Activated CD4-positive, alpha-beta T cell treated with anti-CD3 and anti-CD28 coated beads, Interleukin-2, Interleukin-6, amounts not matched to agents 100 ng/mL and 50 ng/mL, durations not matched to agents 16 hours and 8 hours (primary cell): ENCODE results near the gene AUNIP.
"Not testable (repeated sequence)": the region's sequence is repeated elsewhere in the genome, so short reads cannot be mapped to it uniquely, and the experiment has no call there.

Source experiments
- DNase-seq: peaks from one replicate; pipeline ENCODE4 v3.0.0-alpha.2; 2020

The AUNIP gene

DNA sequence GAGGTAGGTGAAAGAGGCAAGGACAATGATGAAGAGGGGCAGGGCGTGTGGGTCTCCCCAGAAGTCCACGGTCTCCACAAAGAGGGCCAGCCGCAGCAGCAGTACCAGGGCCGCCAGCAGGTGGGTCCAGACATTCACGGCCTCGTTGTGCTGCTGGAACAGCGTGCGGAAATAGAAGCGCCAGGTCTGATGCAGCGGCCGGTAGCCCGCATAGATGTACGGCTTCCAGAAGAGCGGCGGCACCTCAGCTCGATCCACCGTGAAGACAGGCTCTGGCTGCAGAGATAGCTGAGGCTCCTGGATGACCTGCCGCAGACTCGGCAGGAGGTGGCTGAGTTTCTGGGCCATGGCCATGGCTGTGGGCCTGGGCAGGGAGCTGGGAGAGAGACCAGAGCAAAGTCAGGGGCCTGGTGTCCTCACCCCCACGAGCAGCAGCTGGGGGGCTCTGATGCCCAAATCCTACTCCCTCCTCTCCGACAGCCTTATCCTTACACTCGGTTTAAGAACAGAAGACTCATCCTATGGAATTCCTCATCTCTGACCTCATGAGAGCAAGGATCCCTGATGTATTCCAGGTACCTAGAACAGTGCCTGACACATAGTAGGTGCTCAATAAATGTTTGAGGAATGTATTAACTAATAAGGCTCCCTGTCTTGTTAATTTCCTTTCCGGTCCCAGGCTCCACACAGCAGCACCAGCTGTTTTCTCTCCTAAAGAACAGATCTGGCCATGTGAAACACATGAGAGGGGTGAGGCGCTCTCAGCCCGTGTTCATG lies 4.4 kb upstream of the AUNIP start:
- DNase-seq = no peak

DNA sequence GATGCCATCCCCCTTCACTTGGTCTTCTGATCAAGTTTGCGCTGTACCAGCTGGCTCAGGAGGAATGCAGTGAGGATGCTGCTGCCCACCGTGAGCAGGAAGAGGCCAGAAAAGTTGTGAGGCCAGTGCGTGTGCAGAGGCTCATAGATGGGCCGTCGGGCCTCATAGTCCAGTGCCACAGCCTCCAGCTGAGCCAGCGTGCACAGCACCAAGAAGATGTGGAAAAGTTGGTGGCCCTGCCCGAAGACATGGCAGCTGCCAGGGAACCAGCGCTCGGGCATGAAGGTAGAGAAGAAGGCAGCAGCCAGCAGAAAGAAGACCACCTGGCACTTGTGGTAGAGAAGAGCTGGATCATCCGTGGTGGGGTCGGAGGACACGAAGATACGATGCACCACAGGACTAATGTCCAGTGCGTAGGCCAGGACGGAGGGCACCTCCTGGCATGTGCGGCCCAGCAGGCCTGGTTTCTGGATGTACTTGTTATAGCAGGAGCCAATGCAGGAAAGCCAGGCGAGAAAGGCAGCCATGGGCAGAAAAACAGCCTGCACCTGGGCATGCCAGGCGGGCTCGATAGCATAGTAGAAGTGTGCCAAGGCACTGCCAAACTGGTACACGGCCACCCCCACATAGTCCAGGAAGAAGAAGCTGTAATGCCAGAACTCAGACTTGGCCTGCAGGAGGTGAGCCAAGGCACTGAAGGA lies 3.7 kb upstream of the AUNIP start:
- no peak for DNase-seq

DNA sequence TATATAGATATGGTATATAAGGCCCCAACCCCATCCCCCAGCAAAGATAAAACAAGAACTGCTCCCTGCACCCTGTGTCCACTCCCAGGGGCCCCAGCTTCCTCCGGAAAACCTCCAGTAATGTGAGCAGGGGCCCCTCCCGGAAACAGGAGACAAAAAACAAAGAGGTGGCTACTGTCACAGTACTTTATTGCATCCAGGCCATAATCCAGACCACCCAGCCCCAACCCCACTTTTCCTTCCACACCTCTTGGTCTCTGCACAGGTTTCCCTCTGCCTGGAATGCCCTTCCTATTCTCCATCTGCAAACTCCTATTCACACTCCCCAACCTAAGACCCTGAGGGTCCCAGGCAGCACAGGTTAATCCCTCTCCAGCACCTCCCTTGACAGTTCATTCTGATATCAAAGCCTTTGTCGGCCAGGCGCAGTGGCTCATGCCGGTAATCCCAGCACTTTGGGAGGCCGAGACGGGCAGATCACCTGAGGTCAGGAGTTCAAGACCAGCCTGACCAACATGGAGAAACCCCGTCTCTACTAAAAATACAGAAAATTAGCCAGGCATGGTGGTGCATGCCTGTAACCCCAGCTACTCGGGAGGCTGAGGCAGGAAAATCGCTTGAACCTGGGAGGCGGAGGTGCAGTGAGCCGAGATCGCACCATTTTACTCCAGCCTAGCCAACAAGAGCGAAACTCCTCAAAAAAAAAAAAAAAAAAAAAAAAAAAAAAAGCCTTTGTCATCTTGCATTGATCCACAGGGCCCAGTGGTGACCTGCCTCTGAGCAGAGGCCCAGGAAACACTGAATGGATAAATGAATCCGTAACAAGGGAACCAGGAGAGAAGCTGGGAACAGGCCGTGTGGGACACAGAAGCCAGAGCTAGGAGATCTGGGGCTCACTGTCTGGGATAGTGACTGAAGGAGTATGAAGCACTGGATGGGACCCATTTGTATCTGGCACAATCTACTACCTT lies 2.3 kb upstream of the AUNIP start:
- no peak for DNase-seq

DNA sequence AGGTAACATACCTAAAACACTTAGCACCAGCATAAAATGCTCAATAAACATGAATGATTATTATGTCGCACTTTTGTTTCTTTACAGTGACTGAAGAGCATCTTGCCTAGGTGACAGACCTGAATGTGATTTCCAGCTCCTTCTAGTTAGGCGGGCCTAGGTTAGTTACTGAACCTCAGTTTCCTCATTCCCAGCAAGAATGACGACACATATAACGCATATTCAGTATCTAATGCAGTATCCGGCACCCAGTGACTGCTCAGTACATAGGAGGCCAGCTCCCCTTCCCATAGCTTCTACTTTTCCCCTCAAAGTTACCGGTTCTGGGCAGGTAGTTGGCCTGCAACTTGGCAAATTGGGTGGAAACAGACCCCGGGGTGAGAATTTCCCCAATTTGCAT lies 763 bp downstream of the AUNIP start:
- DNase-seq = no peak

DNA sequence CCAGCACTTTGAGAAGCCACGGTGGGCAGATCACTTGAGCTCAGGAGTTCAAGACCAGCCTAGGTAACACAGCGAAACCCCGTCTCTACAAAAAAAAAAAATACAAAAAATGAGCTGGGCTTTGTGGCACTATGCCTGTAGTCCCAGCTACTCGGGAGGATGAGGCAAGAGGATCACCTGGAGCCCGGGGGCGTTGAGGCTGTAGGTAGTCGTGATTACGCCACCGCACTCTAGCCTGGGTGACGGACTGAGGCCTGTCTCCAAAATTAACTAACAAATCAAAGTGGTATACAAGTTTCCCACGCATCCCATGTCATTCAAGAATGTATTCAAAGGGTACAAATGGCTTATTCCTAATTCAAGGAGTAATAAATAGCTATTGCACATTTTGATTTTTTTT lies 2.4 kb downstream of the AUNIP start:
- DNase-seq = no peak

DNA sequence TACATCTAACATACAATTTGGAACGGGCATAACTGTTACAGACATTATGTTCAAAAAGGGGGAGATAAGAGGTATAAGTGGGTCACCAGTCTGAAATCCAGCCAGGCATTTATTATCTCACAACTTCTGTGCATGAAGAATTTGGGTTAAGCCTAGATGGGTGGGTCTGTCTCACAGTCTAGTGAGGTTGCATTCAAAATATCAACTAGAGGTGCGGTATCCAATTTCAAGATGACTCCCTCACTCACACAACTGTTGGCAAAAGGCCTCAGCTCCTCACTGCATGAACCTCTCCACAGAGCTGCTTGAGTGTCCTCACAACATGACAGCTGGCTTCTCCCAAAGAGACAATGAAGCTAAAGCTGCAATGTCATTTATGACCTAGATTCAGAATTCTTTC lies 4.7 kb downstream of the AUNIP start:
- no peak for DNase-seq

DNA sequence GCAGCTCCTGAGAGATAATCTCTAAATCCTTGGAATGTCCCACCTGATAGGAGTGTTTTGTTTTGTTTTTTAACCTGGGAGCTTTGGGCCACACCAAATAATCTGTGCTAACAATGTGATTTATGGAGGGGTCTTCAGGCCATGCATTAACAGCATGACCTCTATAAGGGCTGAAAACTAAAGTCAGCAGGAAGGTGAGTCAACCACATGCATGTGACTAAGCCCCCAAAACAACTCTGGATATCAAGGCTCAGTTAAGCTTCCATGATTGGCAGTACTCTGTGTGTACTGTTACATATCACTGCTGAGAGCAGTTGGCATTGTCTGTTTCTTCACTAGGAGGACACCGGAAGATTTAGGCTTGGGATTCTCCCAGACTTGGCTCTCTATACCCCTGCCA lies 10.7 kb downstream of the AUNIP start:
- DNase-seq = no peak

DNA sequence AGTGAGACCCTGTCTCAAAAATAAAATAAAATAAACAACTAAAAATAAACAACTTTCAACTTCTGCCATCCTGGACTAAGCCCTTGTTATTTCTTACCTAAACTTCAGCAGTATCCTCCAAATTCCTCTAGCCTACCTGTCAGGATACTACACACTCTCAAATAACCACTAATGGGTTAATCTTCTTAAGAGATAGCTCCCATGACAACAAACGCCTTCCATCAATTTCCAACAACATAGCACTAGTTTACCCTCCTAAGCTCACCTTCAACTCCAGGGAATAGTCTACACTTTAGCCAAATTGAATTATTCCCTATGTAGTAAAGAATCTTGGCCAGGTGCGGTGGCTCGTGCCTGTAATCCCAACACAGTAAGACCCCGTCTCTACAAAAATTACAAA lies 11.3 kb downstream of the AUNIP start:
- DNase-seq = no peak

DNA sequence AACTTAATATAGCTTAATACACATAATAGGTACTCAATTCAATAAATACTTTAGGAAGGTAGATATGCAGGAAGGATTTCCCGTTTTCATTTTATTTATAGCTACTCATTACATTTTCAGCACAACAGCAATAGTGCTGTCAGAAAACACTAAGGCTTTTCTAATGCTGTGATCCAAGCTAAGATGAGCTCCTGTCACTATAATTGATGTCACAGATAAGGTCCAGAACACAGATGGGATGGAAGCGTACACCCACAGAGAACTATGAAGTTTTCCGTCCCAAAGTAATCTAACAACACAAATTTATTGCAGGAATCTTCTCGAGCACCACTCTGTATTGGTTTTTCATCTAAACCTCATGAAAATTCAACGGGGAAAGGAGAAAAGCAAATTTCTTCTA lies 13.6 kb downstream of the AUNIP start:
- DNase-seq = no peak

DNA sequence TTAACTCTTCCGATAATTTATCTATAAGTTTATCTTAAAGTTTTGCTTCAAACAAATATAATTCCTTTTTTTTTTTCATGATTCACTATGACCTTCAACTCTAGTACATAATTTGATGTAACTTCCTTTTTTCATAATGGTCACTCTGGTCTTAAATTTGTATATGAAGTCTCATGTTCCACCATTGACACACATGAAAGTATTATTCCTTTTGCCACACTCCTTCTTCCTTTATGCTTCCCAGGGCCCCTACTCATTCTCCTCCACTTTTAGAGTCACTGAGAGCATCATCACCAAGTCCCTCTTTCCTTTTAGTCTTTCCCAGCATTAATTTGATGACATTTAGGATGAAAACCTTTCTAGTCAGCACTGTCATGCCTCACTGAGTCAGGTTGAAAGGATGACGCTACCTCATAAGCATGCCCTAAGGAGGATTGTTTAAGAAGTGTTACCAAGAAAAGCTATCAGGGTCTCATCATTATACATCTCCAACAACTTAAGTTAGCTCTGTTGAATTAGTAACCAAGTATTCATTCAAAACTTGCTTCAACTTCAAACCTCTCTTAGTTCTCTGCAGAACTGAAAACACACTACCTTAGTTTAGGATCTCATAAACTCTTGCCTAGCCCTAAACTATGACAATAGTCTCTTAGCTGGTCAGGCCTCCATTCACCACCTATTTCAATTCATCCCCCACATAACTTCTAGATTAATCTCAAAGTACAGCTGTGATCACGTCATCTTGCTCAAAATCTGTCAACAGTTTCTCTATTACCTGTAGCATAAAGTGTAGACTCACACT lies 14.5 kb downstream of the AUNIP start:
- DNase-seq = no peak

DNA sequence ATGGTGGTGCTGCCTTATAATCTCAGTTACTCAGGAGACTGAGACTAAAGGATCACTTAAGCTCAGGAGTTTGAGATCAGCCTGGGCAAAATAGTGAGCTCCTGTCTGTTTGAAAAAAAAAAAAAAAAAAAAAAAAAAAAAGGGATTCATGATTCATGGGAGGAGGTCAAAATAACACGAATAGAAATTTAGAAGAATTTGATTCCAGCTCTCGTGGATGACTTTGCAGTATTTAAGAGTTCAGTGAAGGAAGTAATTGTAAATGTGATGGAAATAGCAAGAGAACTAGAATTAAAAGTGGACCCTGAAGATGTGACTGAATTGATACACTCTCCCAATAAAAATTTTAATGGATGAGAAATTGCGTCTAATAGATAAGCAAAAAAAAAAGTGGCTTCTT lies 15.8 kb downstream of the AUNIP start:
- no peak for DNase-seq

DNA sequence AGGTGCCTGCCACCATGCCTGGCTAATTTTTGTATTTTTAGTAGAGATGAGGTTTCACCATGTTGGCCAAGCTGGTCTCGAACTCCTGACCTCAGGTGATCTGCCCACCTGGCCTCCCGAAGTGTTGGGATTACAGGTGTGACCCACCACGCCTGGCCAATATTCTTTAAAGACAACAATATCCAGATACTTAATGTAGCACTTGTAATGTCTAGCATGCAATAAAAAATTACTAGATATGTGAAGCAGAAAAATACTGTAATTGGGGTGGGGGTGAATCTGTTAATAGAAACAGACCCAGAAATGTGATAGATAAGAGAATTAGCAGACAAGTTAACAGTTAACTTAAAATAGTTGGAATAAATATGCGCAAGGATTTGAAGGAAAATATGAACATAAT lies 19.4 kb downstream of the AUNIP start:
- not testable (repeated sequence) for DNase-seq

DNA sequence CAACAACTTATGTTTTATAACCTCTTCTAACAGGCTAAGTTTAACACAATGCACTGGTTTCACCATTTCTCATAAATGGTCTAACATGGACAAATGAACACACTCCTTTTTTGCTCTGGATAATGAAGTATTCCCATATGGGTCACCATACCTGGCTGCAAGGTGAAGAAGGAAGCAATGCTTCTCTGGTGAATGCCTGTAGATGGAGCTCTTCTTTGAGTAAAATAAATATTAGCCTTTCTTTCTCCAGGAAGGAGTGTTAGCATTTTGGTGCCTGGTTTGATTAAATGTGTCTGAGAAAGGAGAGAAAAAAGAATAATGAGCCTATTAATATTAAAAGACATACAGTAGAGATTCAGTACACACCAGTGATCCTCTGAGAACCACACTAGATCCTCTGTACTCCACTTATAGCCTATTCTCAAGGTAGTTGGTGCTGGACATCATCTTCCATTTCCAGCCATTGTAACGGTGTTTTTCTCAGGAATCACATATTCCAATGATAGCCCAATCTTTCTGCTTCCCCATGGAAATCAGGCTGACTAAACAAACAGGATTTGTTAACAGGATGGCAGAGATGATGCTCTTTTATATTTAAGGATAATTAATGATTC lies 21.9 kb downstream of the AUNIP start:
- no peak for DNase-seq

DNA sequence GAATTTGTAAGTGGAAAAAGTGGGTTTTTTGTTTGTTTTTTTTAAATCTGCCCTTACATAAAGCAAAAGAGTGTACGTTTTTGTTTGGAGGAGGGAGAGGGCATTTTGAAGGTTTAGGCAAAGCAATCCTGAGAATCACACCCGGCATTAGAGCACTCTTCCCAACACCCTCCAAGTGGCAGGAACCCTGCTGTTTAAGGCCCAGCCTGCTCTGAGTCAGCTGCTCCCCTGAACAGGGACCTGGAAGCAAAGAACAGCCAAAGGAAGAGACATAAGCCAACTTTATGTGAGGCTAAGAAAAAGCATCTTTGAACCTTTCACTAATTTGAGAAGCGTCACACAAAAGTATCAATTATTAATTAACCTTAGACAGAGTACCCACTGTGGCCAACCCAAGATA lies 22.6 kb downstream of the AUNIP start:
- DNase-seq = no peak

DNA sequence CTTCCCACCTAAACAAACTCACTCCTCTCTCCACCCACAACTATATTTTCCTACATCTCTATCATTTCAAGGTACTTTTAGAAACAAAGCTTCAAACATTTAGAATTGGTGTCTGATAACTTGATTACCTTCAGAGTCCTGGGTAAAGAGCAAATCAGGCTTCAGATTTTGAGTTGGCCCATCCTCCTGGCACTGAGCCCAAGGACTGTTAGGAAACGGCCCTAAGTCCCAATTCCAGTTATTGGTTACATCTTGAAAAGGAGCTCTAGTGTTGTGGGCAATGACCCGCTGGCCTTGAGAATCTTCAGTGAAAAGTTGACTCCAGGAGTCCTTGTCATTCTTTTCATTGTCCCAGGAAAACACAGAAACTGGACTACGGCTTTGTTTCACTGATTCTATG lies 24.4 kb downstream of the AUNIP start:
- DNase-seq = no peak

DNA sequence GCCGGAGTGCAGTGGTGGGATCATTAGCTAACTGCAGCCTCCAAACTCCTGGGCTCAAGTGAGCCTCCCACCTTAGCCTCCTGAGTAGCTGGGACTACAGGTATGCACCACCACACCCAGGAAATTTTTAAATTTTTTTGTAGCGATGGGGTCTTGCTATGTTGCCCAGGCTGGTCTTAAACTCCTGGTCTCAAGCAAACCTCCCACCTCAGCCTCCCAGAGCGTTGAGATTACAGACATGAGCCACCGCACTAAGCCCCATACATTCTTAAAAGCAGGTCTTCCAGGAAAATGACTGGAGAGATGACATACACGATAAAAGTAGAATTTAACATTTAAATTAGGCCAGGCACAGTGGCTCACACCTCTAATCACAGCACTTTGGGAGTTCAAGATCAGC lies 26.1 kb downstream of the AUNIP start:
- no peak for DNase-seq

DNA sequence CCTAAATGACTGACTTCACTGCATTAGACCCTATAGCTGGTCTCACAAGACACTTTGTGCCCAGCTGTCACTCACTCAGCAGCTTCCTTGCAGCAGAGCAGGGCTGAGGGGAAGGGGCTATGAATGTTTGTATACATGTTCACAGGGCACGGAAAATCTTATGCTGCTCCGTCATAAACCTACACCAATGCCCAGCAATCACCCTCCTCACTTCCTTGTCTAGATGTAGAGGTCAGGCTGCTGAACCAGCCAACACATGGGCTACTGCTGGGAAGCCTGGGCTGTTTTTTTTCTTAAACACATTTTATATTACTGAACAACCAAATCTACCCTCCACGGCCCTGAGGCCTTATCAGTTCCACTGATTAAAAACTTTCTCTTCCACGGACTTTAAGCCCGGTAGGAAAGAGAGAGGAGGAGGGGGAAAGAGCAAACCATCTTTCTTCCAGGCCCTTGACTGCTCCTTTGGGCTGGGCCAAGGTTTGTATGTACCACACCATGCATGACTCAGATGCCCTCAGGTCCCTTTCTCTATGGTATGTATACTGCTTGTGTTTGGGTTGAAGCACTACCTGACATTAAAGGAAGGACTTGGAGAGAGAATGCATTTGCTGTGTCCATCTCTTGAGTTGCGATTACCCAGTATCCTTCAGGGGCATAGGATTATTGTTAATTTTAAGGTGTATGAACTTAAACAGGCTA lies 26.8 kb downstream of the AUNIP start:
- DNase-seq = no peak

DNA sequence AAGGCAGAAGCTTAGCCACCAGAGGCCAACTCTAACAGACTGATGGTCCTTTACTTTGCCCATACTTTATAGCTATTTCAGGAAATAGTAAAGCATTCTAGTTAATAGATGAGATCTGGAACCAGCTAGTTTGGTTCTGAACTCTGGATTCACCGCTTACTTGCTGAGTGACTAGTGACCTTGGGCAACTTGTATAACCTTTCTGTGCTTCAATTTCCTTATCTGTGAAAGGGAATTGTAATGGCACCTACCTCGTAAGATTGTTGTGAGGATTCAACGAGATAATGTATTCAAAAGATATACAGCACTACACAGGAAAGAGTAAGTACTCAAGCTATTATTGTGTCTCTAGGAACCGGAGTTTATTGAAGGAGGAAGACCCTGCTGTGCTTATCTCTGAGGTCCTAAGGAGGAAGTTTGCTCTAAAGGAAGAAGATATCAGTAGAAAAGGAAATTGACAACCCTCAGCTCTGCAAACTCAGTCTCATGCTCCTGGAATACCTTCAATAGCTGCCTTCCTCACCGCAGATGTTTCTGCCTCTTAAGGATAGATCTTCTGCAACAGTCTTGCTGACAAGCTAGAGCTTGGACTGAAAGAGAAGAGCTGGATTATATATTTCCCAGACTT lies 27.6 kb downstream of the AUNIP start:
- DNase-seq = no peak

DNA sequence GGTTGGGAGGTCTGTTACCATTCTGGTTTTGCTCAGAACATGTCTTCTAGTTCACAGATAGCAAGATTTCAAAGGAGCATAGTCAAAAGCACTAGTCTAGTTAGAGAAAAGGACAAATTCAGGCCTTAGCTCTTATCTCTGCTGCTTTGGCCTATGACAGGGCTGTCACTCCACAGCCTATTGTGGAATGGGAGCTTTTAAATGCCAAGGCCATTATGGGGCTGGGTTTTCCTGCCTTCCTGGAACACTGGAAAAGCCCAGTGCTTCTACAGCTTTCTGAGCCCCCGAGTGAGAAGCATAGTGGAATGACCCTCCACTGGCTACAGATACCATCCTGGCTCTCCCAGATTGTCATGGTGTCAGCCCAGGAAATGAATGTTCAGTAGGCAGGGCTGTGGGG lies 30.2 kb downstream of the AUNIP start:
- no peak for DNase-seq

DNA sequence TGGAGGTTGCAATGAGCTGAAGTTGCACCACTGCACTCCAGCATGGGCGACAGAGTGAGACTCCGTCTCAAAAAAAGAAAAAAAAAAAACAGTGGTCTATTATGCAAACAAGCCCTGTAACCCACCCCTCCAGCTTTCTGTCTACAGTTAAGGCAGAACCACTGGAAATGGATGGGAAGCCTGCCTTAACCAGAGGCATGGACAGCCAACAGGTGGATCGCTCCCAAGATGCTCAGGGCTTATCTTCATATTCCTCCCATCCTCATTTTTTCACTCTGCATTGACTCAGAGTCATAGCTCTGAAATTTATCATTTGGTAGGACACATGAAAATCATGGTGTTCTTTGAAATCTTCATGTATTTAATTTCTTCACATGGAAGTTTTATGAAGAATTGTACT lies 30.8 kb downstream of the AUNIP start:
- DNase-seq = no peak

DNA sequence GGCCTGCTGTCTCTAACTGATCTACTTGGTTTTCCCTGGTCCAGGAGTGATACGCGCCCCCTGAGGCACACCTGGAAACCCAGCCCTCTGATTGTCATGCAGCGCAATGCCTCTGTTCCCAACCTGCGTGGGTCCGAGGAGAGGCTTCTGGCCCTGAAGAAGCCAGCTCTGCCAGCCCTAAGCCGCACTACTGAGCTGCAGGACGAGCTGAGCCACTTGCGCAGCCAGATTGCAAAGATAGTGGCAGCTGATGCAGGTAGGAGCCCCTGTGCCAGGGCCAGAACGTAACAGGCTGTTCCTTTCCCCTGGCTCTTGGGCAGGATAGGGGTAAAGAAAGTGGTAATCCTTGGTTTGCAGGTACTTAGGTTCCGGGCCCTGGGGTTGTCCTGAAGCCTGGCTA lies 32.7 kb downstream of the AUNIP start:
- DNase-seq = no peak
